ENCODE results near the gene FAM98C.

DNA sequence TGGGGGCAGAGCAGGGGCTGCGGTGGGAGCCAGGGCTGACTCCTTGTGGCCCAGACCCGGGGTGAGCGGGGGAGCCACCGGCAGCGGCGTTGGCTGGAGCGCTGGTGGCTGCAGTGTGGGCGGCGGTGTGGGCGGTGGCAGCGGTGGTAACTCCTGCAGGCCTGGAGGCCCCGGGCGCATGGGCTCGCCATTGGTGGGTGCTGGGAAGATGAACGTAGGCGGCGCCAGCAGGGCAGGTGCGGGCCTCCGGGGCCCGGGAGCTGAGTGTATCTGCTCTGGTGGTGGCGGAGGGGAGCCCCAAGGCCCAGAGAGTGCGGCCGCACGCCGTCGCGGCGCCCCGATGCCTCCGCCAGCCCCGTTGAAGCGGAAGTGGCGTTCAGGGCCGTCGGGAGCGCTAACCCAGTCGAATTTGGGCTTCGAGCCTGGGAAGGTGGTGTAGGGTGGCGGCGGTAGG lies 17.1 kb upstream of the FAM98C start:
- TF ChIP-seq, protein P1, sequence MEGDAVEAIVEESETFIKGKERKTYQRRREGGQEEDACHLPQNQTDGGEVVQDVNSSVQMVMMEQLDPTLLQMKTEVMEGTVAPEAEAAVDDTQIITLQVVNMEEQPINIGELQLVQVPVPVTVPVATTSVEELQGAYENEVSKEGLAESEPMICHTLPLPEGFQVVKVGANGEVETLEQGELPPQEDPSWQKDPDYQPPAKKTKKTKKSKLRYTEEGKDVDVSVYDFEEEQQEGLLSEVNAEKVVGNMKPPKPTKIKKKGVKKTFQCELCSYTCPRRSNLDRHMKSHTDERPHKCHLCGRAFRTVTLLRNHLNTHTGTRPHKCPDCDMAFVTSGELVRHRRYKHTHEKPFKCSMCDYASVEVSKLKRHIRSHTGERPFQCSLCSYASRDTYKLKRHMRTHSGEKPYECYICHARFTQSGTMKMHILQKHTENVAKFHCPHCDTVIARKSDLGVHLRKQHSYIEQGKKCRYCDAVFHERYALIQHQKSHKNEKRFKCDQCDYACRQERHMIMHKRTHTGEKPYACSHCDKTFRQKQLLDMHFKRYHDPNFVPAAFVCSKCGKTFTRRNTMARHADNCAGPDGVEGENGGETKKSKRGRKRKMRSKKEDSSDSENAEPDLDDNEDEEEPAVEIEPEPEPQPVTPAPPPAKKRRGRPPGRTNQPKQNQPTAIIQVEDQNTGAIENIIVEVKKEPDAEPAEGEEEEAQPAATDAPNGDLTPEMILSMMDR (IDR thresholded peaks at IDR 0.05; ENCODE audit: low read depth, low read length, missing input control) = no peak
- no peak for TF ChIP-seq YY1 (IDR thresholded peaks at IDR 0.05)
- no peak for TF ChIP-seq HNF4G (IDR thresholded peaks at IDR 0.05)
- no peak for TF ChIP-seq SP1 (IDR thresholded peaks at IDR 0.05)
- TF ChIP-seq, protein P2, sequence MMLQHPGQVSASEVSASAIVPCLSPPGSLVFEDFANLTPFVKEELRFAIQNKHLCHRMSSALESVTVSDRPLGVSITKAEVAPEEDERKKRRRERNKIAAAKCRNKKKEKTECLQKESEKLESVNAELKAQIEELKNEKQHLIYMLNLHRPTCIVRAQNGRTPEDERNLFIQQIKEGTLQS (IDR thresholded peaks at IDR 0.05) = no peak
- TF ChIP-seq EGR1 (IDR thresholded peaks at IDR 0.05; ENCODE audit: low read depth in 2 of 2) = no peak
- no peak for TF ChIP-seq RAD21 (IDR thresholded peaks at IDR 0.05)
- TF ChIP-seq, protein P3, sequence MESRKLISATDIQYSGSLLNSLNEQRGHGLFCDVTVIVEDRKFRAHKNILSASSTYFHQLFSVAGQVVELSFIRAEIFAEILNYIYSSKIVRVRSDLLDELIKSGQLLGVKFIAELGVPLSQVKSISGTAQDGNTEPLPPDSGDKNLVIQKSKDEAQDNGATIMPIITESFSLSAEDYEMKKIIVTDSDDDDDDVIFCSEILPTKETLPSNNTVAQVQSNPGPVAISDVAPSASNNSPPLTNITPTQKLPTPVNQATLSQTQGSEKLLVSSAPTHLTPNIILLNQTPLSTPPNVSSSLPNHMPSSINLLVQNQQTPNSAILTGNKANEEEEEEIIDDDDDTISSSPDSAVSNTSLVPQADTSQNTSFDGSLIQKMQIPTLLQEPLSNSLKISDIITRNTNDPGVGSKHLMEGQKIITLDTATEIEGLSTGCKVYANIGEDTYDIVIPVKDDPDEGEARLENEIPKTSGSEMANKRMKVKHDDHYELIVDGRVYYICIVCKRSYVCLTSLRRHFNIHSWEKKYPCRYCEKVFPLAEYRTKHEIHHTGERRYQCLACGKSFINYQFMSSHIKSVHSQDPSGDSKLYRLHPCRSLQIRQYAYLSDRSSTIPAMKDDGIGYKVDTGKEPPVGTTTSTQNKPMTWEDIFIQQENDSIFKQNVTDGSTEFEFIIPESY (IDR thresholded peaks at IDR 0.05) = no peak
- TF ChIP-seq TAF1 (conservative IDR thresholded peaks at IDR 0.05) = no peak
- TF ChIP-seq, protein P4, sequence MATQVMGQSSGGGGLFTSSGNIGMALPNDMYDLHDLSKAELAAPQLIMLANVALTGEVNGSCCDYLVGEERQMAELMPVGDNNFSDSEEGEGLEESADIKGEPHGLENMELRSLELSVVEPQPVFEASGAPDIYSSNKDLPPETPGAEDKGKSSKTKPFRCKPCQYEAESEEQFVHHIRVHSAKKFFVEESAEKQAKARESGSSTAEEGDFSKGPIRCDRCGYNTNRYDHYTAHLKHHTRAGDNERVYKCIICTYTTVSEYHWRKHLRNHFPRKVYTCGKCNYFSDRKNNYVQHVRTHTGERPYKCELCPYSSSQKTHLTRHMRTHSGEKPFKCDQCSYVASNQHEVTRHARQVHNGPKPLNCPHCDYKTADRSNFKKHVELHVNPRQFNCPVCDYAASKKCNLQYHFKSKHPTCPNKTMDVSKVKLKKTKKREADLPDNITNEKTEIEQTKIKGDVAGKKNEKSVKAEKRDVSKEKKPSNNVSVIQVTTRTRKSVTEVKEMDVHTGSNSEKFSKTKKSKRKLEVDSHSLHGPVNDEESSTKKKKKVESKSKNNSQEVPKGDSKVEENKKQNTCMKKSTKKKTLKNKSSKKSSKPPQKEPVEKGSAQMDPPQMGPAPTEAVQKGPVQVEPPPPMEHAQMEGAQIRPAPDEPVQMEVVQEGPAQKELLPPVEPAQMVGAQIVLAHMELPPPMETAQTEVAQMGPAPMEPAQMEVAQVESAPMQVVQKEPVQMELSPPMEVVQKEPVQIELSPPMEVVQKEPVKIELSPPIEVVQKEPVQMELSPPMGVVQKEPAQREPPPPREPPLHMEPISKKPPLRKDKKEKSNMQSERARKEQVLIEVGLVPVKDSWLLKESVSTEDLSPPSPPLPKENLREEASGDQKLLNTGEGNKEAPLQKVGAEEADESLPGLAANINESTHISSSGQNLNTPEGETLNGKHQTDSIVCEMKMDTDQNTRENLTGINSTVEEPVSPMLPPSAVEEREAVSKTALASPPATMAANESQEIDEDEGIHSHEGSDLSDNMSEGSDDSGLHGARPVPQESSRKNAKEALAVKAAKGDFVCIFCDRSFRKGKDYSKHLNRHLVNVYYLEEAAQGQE (IDR thresholded peaks at IDR 0.05) = no peak
- no peak for TF ChIP-seq RXRA (IDR thresholded peaks at IDR 0.05)
